Activated CD8-positive, alpha-beta memory T cell treated with anti-CD3 and anti-CD28 coated beads, Interleukin-2, amount 10 ng/mL, durations not matched to agents 7 days and 5 days (primary cell): ENCODE results near the gene DDX54. TPM values are rescaled to one million over a fixed set of nuclear protein-coding genes. Genes with fewer than 3 reads are reported as not detected.

Experiments used
- ATAC-seq: fragments of 150-1000 bp; cut with Tn5 transposase; one replicate; pipeline ENCODE4 v1.10.0; 2021; ENCODE audit warnings: moderate library complexity
- CTCF ChIA-PET: fragments of 350-600 bp; sonication (Branson Sonifier 250); formaldehyde crosslinking; loops from one replicate; lab custom pipeline; 2021; ENCODE audit warnings: antibody characterized with exemption; lab: Charles Lee
- DNase-seq: peaks from one replicate; pipeline ENCODE4 v3.0.0-alpha.2; 2020
- H3K27ac Mint-ChIP-seq: one replicate; pipeline ENCODE4 v1.8.0; 2021; ENCODE audit warnings: mild to moderate bottlenecking, mixed read lengths
- H3K27me3 Mint-ChIP-seq: one replicate; pipeline ENCODE4 v1.8.0; 2021; ENCODE audit warnings: mixed read lengths
- H3K36me3 Mint-ChIP-seq: one replicate; pipeline ENCODE4 v1.8.0; 2021; ENCODE audit warnings: mild to moderate bottlenecking, mixed read lengths
- H3K4me1 Mint-ChIP-seq: one replicate; pipeline ENCODE4 v1.8.0; 2021; ENCODE audit warnings: mixed read lengths
- H3K4me3 Mint-ChIP-seq: one replicate; pipeline ENCODE4 v1.8.0; 2021; ENCODE audit warnings: mild to moderate bottlenecking, moderate library complexity, mixed read lengths
- H3K9me3 Mint-ChIP-seq: one replicate; pipeline ENCODE4 v1.8.0; 2022; ENCODE audit warnings: low read depth, mixed read lengths
- total RNA-seq, 2 experiments: library from RNA; stranded (reverse); gene quantifications; one replicate each; pipeline ENCODE4 v1.2.3, GENCODE V29; 2021

Gene DDX54
- total RNA-seq, 2 experiments from 2014 or later: 71.5 to 99.0 TPM

GRCh38 chr12:113136990-113137511, 48.2 kb downstream of the DDX54 start:
- ATAC-seq: no peak
- no peaks in the 10 kb centered on the region for H3K9me3 Mint-ChIP-seq
- H3K36me3 Mint-ChIP-seq: no peaks in the 10 kb centered on the region
- H3K27me3 Mint-ChIP-seq: peaks cover 17% of the 10 kb centered on the region
- CTCF ChIA-PET: interaction anchor here (0.7 to 3.5 kb wide), 3 partner anchors 16 to 89 kb away, joined by 3 to 20 read pairs (median 3); no protein-coding TSS in a partner anchor
- DNase-seq: no peak
- H3K27ac Mint-ChIP-seq: no peak overlapping the region
- H3K4me1 Mint-ChIP-seq: peaks cover 12% of the 10 kb centered on the region
- H3K4me3 Mint-ChIP-seq: no peak overlapping the region

- peak overlapping the region; percentile 20 for H3K27ac Mint-ChIP-seq
- peaks cover 17% of the 10 kb centered on the region for H3K27me3 Mint-ChIP-seq
- CTCF ChIA-PET: interaction anchor here (0.7 to 3.5 kb wide), 2 partner anchors 17 to 38 kb away, joined by 3 to 20 read pairs; no protein-coding TSS in a partner anchor
- H3K4me3 Mint-ChIP-seq: peak overlapping the region; percentile 65
- peaks cover 12% of the 10 kb centered on the region for H3K4me1 Mint-ChIP-seq
- no peaks in the 10 kb centered on the region for H3K9me3 Mint-ChIP-seq
- peak; percentile 50 for ATAC-seq
- peak; percentile 67 for DNase-seq
- no peaks in the 10 kb centered on the region for H3K36me3 Mint-ChIP-seq
These were observed 48.9 kb downstream of the DDX54 start for GRCh38 chr12:113136128-113136989.

- peaks cover 12% of the 10 kb centered on the region for H3K4me1 Mint-ChIP-seq
- CTCF ChIA-PET: interaction anchor here (0.7 to 3.5 kb wide), 5 partner anchors 14 to 143 kb away, joined by 3 to 20 read pairs (median 3); no protein-coding TSS in a partner anchor
- DNase-seq (peak; percentile 77), ATAC-seq (peak; percentile 90)
- H3K36me3 Mint-ChIP-seq: no peaks in the 10 kb centered on the region
- no peaks in the 10 kb centered on the region for H3K9me3 Mint-ChIP-seq
- H3K27ac Mint-ChIP-seq: peak within 1 kb of the TSS; percentile 20
- peaks cover 17% of the 10 kb centered on the region for H3K27me3 Mint-ChIP-seq
- peak within 1 kb of the TSS; percentile 65 for H3K4me3 Mint-ChIP-seq
These were observed 49.8 kb downstream of the DDX54 start, which contains the start of gene RASAL1 for GRCh38 chr12:113135178-113136127. Gene RASAL1 (minus strand): TSS chr12:113135761. CDS start chr12:113135462, 299 bp downstream.

GRCh38 chr12:113134521-113134951, 50.7 kb downstream of the DDX54 start:
- Mint-ChIP-seq H3K36me3 (no peaks in the 10 kb centered on the region), H3K27me3 (peaks cover 17% of the 10 kb centered on the region), H3K4me3 (no peak overlapping the region), H3K4me1 (peaks cover 12% of the 10 kb centered on the region), H3K27ac (no peak overlapping the region), H3K9me3 (no peaks in the 10 kb centered on the region)
- no peak for DNase-seq
- CTCF ChIA-PET: interaction anchor here (0.7 to 3.5 kb wide), 6 partner anchors 13 to 142 kb away, joined by 3 to 20 read pairs (median 3); no protein-coding TSS in a partner anchor
- no peak for ATAC-seq

- H3K27me3 Mint-ChIP-seq: peaks cover 17% of the 10 kb centered on the region
These were observed 51.2 kb downstream of the DDX54 start for GRCh38 chr12:113134071-113134470.

GRCh38 chr12:113133666-113134065, 51.6 kb downstream of the DDX54 start:
- Mint-ChIP-seq H3K4me1 (peaks cover 12% of the 10 kb centered on the region), H3K27ac (no peak overlapping the region), H3K9me3 (no peaks in the 10 kb centered on the region), H3K36me3 (no peaks in the 10 kb centered on the region), H3K27me3 (peaks cover 17% of the 10 kb centered on the region), H3K4me3 (no peak overlapping the region)
- CTCF ChIA-PET: interaction anchor here (1.2 to 3.5 kb wide), 3 partner anchors 20 to 44 kb away, joined by 3 to 20 read pairs (median 3); no protein-coding TSS in a partner anchor
- ATAC-seq (no peak), DNase-seq (no peak)

More at GRCh38 chr12:113134071-113134470, 51.2 kb downstream of the DDX54 start:
- Mint-ChIP-seq H3K36me3 (no peaks in the 10 kb centered on the region), H3K27ac (no peak overlapping the region), H3K9me3 (no peaks in the 10 kb centered on the region), H3K4me1 (peaks cover 12% of the 10 kb centered on the region), H3K4me3 (no peak overlapping the region)
- DNase-seq: no peak
- CTCF ChIA-PET: interaction anchor here (1.2 to 3.5 kb wide), 3 partner anchors 19 to 44 kb away, joined by 3 to 20 read pairs (median 3); no protein-coding TSS in a partner anchor
- no peak for ATAC-seq

- no peak overlapping the region for H3K27ac Mint-ChIP-seq
- H3K36me3 Mint-ChIP-seq: no peaks in the 10 kb centered on the region
- H3K9me3 Mint-ChIP-seq: no peaks in the 10 kb centered on the region
- H3K4me3 Mint-ChIP-seq: no peak overlapping the region
- no peak for DNase-seq
- H3K4me1 Mint-ChIP-seq: peaks cover 12% of the 10 kb centered on the region
- H3K27me3 Mint-ChIP-seq: peaks cover 17% of the 10 kb centered on the region
- ATAC-seq: no peak
- CTCF ChIA-PET: no interaction called here
These were observed 52.2 kb downstream of the DDX54 start for GRCh38 chr12:113133036-113133435.

GRCh38 chr12:113131556-113131955, 53.7 kb downstream of the DDX54 start:
- no peak for ATAC-seq
- peaks cover 9% of the 10 kb centered on the region for H3K4me1 Mint-ChIP-seq
- H3K27me3 Mint-ChIP-seq: peaks cover 14% of the 10 kb centered on the region
- peak overlapping the region; percentile 42 for H3K27ac Mint-ChIP-seq
- no peaks in the 10 kb centered on the region for H3K36me3 Mint-ChIP-seq
- CTCF ChIA-PET: interaction anchor here (0.7 to 2.0 kb wide), 4 partner anchors 11 to 56 kb away, joined by 3 to 6 read pairs (median 4); no protein-coding TSS in a partner anchor
- no peaks in the 10 kb centered on the region for H3K9me3 Mint-ChIP-seq
- no peak overlapping the region for H3K4me3 Mint-ChIP-seq
- no peak for DNase-seq

- H3K9me3 Mint-ChIP-seq: no peaks in the 10 kb centered on the region
- no peaks in the 10 kb centered on the region for H3K4me1 Mint-ChIP-seq
- no peaks in the 10 kb centered on the region for H3K36me3 Mint-ChIP-seq
- CTCF ChIA-PET: interaction anchor here (1.0 to 2.0 kb wide), 3 partner anchors 10 to 44 kb away, joined by 3 to 6 read pairs (median 5); no protein-coding TSS in a partner anchor
- H3K27me3 Mint-ChIP-seq: peaks cover 7% of the 10 kb centered on the region
- H3K4me3 Mint-ChIP-seq: no peak overlapping the region
- DNase-seq: no peak
- ATAC-seq: no peak
- no peak overlapping the region for H3K27ac Mint-ChIP-seq
These were observed 54.7 kb downstream of the DDX54 start for GRCh38 chr12:113130457-113131135.

GRCh38 chr12:113129664-113130456, 55.4 kb downstream of the DDX54 start:
- CTCF ChIA-PET: interaction anchor here (1.6 kb wide), 1 partner anchor 9 kb away, joined by 5 read pairs; no protein-coding TSS in a partner anchor
- no peak overlapping the region for H3K27ac Mint-ChIP-seq
- no peak for ATAC-seq

GRCh38 chr12:113128802-113129663, 56.2 kb downstream of the DDX54 start:
- Mint-ChIP-seq H3K4me3 (no peak overlapping the region), H3K4me1 (no peaks in the 10 kb centered on the region), H3K27me3 (peaks cover 3% of the 10 kb centered on the region), H3K36me3 (no peaks in the 10 kb centered on the region), H3K27ac (no peak overlapping the region), H3K9me3 (no peaks in the 10 kb centered on the region)
- CTCF ChIA-PET: no interaction called here
- DNase-seq (no peak), ATAC-seq (peak; percentile 14)

More at GRCh38 chr12:113129664-113130456, 55.4 kb downstream of the DDX54 start:
- H3K4me1 Mint-ChIP-seq: no peaks in the 10 kb centered on the region
- no peaks in the 10 kb centered on the region for H3K36me3 Mint-ChIP-seq
- no peak for DNase-seq
- peaks cover 6% of the 10 kb centered on the region for H3K27me3 Mint-ChIP-seq
- no peak overlapping the region for H3K4me3 Mint-ChIP-seq
- H3K9me3 Mint-ChIP-seq: no peaks in the 10 kb centered on the region
